Lower lobe of right lung (tissue), 2 donors: ENCODE data around the gene PRKAR2B. TPM values are rescaled to one million over a fixed set of nuclear protein-coding genes. Genes with fewer than 3 reads are reported as not detected.

Experiments used
- ATAC-seq, 2 donors: fragments of 200-7000 bp; cut with Tn5 transposase; one replicate each; pipeline ENCODE4 v1.9.1; 2020 to 2022; ENCODE audit warnings: mild to moderate bottlenecking in 2 of 2, moderate library complexity in 2 of 2
- DNase-seq: peaks from one replicate; pipeline ENCODE4 v3.0.0-alpha.2; 2020
- H3K27ac ChIP-seq: fragments of 200-600 bp; one replicate; pipeline ENCODE4 v1.8.0; 2022
- H3K27me3 ChIP-seq: fragments of 200-600 bp; one replicate; pipeline ENCODE4 v1.8.0; 2022; ENCODE audit warnings: low read depth
- H3K36me3 ChIP-seq: fragments of 200-600 bp; one replicate; pipeline ENCODE4 v1.8.0; 2022; ENCODE audit warnings: mild to moderate bottlenecking
- H3K4me1 ChIP-seq: fragments of 200-600 bp; one replicate; pipeline ENCODE4 v1.8.0; 2022
- H3K4me3 ChIP-seq: fragments of 200-600 bp; one replicate; pipeline ENCODE4 v1.8.0; 2022; ENCODE audit warnings: mild to moderate bottlenecking
- H3K9me3 ChIP-seq: fragments of 200-600 bp; one replicate; pipeline ENCODE4 v1.8.0; 2022
- CTCF ChIP-seq: fragments of 200-600 bp; IDR thresholded peaks from one replicate; pipeline ENCODE4 v1.8.0; 2022; ENCODE audit warnings: antibody characterized with exemption, mild to moderate bottlenecking
- intact Hi-C: fragments of 100-400 bp; cut with DNase I; formaldehyde crosslinking; loops from one replicate; pipeline ENCODE4 v1.11.0; 2022
- total RNA-seq: library from RNA; stranded (reverse); fragmentation: NEBNext Ultra II Directional; extraction: Animal tissue kit (Norgen Biotek cat#: 25700); gene quantifications from one replicate; pipeline ENCODE4 v1.2.1, GENCODE V29; 2021
- donor health status: DM: no; HTN: yes; CAD: no; lungs with severe emphysema.

Gene PRKAR2B
- total RNA-seq, 1 donor from 2014 or later = 10.3 TPM

GRCh38 chr7:107160389-107160788 lies 115.9 kb downstream of the PRKAR2B start:
- Histone ChIP-seq H3K9me3 (no peaks in the 10 kb centered on the region), H3K4me1 (no peaks in the 10 kb centered on the region), H3K27me3 (no peaks in the 10 kb centered on the region), H3K27ac (no peak overlapping the region), H3K36me3 (no peaks in the 10 kb centered on the region), H3K4me3 (no peak overlapping the region)
- ATAC-seq = no peak
- DNase-seq = no peak
- TF ChIP-seq CTCF = no peak
- intact Hi-C loops = no loop called here

GRCh38 chr7:107161415-107161814 lies 116.9 kb downstream of the PRKAR2B start:
- intact Hi-C loops = no loop called here
- Histone ChIP-seq H3K9me3 (no peaks in the 10 kb centered on the region), H3K27ac (no peak overlapping the region), H3K4me3 (no peak overlapping the region), H3K4me1 (no peaks in the 10 kb centered on the region), H3K27me3 (no peaks in the 10 kb centered on the region), H3K36me3 (no peaks in the 10 kb centered on the region)
- TF ChIP-seq CTCF = no peak
- ATAC-seq (no peak), DNase-seq (no peak)

- Histone ChIP-seq H3K9me3 (no peaks in the 10 kb centered on the region), H3K36me3 (no peaks in the 10 kb centered on the region), H3K27me3 (no peaks in the 10 kb centered on the region), H3K4me3 (no peak overlapping the region), H3K4me1 (peaks cover 3% of the 10 kb centered on the region), H3K27ac (no peak overlapping the region)
- ATAC-seq (no peak), DNase-seq (no peak)
- no peak for TF ChIP-seq CTCF
- intact Hi-C loops = no loop called here
Observed at GRCh38 chr7:107162475-107162874, 118.0 kb downstream of the PRKAR2B start.

GRCh38 chr7:107164092-107164491 lies 119.6 kb downstream of the PRKAR2B start:
- ATAC-seq (no peak), DNase-seq (no peak)
- TF ChIP-seq CTCF = no peak
- Histone ChIP-seq H3K4me3 (no peak overlapping the region), H3K27ac (no peak overlapping the region), H3K9me3 (no peaks in the 10 kb centered on the region), H3K36me3 (no peaks in the 10 kb centered on the region), H3K27me3 (no peaks in the 10 kb centered on the region), H3K4me1 (peaks cover 3% of the 10 kb centered on the region)
- intact Hi-C loops = no loop called here

- H3K4me3 ChIP-seq = no peak overlapping the region
- H3K4me1 ChIP-seq = peaks cover 6% of the 10 kb centered on the region
- H3K36me3 ChIP-seq = no peaks in the 10 kb centered on the region
- ATAC-seq (no peak), DNase-seq (no peak)
- intact Hi-C loops = no loop called here
- no peaks in the 10 kb centered on the region for H3K9me3 ChIP-seq
- no peaks in the 10 kb centered on the region for H3K27me3 ChIP-seq
- no peak for TF ChIP-seq CTCF
- H3K27ac ChIP-seq = no peak overlapping the region
Observed at GRCh38 chr7:107165341-107165740, 120.8 kb downstream of the PRKAR2B start.
